DMS79 (cell line): ENCODE results near the gene LTBP2.

ENCODE experiments used
- DNase-seq: peaks from one replicate; lab custom pipeline; 2025; lab: John Stamatoyannopoulos, UW

Gene LTBP2

DNA sequence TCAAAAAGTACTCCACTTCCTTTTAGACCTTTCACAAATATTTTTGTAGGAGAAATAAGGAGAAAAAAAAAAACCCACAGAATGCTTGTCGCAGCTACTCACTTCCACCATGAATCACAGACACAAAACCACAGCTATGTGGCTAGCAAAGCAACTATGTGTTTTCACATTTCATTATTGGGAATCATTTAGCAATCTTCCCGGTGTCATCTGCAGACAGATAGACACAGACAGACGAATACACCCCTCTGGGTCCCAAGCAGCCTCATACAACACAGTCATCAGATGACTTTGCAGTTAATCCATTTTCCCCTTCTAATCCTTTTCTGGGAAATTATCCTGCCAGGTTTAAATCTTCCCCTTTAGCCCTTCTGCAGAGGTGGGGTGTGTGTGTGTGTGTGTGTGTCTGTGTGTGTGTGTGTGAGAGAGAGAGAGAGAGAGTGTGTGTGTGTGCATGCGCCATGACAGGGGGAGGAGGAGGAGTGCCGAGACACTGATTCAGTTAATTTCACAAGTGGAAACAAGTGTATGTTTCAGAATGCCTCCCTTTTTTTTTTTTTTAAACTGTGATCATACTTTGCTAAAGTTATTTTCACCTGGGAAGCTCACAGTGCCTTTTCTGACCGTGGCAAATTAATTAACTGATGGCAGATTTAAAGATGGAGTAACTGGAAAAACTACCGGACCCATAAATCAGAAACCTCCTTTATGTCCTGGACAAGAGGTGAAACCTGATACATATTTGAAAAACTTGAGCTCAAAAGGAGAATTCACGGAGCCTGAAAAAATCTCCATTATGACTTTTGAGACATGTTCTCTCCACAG lies 39.9 kb downstream of the LTBP2 start:
- DNase-seq: peak; percentile 62

DNA sequence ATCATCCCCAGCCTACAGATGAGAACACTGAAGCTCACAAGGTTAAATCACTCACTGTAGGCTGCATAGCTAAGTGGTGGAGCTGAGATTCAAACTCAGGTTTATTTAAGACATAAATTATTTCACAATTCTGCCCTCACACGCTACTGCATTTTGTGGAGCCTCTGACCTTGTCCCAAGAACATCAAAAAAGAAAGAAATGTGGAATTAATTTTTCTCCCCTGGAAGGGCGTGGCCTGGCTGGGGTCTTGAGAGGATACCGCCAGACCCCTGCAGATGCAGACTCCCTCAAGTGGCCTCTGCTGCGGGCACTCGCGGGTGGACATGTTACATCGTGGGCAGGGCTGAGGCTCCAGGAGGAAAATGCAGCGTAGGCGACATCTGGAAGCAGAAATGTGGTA lies 40.6 kb downstream of the LTBP2 start:
- no peak for DNase-seq

DNA sequence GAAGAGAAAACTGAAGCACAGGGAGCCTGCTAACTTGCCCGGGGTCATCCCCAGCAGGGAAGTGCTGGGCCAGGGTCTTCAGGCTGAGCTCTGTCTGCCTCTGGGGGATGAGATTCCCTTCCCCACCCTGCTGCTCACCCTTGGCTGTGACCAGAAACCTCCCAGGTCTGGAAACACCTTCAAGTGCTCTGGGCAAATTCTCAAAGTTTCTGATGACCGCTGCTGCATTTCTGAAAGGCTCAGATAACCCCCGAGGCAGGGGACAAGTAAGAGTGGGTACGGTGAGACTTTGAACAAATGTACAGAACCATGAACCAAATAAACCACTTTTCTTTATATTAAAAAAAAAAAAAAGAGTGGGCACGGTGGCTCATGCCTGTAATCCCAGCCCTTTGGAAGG lies 41.3 kb downstream of the LTBP2 start:
- DNase-seq: no peak

DNA sequence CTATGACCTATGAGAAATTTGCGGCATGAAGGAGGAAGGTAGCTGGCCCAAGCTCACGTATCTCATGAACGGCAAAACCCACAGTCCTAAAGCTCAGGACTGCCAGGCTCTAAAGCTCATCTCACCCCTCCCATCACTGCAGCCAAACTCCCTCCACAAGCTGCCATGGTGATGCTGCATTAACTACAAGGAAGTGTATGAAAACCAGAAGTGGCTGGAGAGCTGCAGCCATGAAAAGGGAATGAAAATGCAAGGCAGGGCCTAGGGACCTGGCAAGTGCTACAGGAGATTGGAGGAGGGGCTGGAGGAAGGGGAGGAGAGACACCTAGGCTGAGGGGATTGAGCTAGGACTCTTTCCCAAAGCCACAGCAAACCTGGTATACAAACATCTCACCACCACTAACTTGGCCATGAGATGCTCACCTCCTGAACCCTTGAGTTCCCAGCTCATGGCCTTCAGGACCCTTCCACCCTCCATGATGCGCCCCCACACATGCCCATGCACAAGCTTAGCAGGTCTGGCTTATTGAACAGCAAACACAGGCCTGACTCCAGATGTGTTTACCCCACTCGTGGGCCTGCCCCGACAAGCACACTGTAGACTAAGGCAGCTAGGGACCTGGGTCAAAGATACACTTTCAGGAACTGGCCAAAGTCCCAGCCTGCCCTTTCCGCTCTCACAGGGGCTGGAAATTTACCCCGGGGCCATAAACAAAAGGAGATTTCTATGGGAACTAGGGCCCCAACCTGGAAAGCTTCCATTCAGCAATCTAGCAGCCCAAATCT lies 42.0 kb downstream of the LTBP2 start:
- peak; percentile 34 for DNase-seq

DNA sequence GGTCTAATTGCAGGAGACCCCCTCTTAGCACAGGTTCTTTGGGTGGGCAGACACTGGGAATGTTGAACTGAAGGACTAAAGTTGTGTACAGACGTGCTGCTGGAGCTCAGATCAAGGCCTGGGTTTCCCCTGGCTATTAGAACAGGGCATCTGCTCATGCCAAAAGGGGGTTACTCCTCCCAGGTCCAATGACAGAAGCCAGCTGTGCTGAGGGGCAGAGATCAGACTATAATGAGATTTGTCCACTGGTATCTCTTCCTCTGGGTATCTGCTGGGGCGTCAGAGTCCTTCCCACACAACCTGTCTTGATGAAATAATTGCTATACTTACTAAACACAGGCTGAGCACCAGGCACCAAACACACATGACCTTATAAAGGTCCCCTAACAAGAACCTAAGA lies 42.6 kb downstream of the LTBP2 start:
- DNase-seq: no peak

DNA sequence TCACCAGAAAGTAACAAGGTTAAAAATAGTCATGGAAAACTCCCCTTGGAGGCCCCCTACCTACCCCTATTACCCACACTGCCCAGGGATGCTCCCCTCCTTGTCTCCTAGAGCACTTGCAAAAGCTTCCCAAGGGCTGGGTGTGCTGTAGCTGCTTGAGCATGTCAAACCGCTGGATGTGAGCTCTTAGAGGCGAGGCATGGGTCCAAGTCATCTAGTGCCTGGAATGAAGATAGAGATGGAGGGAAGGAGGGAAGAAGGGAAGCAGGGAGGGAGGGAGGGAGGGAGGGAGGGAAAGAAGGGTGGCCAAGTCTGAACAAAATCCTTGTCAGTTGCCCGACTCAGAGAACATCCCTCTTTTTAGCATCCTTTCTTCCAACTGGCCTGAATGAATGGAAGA lies 43.1 kb downstream of the LTBP2 start:
- no peak for DNase-seq

DNA sequence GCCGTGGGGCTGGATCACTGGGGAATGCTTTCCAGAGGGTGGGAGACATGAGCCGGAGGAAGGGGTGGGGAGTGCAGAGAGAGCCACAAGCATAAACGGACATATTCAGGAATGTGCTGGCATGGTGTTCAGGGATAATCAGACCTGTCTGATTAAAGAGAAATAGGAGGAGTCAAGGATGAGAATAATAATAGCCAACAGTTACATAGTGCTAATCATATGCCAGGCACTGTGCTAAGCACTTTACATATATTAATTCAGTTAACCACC lies 43.7 kb downstream of the LTBP2 start:
- DNase-seq: no peak

DNA sequence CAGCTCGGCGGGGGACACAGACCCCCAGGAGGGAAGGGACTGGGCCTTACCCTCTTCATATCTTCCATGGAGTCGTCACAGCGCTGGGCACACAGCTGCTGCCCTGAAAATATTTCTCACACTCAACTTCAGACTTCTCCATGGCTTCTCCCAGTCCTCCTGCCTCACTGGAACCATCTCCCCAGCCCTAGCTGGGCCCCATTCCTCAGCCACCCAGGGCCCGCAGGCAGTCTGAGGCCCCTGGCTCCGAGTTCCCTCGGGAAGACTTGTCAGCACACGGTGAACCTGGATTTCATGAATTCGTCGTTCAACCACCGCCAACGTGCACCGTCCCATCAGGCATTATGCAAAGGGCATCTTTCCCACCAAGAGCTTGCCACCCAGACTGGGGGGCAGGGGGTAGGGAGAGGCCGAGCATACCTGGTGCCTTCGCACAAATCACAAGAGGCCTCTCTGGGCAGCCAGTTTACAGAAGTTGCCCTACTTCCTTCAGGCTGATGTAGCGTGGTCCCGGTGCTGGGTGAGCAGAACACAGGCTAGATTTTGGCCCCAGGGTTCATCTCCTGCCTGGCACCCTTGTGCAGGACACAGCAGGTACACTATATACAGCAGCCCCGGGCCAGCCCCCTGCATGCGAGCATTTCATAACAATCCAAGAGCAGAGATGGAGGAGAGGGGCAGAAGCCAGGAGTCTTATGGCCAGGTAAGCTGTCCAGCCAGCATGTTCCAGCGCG lies 44.2 kb downstream of the LTBP2 start:
- no peak for DNase-seq

DNA sequence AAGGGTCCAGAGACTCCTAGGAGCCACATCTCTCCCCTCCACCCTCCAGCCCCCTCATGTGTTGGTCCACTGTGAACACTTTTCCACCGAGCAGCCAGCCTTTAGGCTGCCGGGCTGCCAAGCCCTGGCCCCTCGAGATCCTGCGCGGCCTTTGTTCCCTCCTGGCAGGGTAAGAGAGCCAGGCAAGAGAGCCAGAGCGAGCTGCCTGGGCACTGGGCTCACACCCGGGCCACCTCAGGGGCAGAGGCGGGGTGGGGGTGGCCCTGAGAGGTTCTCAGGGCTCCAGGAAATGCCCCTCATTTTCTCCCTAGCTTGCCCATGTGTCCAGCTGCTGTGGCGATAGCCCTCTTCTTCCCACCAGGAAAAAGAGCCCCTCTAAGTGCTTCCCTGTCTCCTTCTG lies 44.8 kb downstream of the LTBP2 start:
- DNase-seq: no peak

DNA sequence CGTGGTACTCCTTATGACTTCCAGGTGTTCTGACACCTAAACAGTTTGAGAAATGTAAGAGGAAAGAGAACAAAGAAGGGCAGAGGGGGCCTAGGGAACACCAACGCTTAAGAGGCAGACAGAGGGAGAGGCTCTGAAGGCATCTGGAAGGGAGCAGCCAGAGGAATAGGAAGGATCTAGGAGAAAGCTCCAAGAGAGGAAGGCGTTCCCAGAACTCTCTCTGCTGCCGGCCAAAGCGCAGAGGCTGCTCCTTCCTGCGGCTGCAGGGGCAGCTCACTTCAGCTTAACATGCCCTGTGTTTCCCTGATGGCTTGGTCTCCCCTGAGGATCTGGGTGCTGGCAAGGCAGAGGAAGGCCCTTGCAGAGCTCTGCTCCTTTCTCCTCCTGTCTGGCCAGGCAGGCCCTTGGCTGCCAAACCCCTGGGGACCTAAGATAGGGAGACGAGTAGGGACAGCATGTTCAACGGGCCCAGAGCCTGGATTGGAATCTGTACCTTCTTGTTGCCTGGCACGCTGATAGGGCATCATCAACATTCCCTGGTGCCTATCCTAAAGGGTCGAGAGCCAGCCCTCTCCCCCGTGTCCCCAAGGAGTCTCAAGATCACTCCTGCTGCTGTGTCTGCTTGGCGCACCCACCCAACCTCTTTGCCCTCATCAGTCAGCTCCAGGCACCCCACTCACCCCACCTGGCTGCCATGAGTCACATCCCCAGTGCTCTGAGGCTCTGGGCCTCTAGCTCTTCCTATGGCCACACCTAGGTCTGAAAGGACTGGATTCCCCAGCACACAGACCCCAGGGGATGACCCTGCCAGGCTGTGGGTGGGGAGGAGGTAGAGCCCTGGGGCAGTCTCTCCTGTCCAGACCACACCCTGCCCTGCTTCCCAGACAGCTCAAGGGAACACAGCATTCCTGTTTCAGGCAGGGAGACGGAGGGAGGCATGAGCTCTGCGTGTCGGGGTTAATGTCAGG lies 45.6 kb downstream of the LTBP2 start:
- no peak for DNase-seq

DNA sequence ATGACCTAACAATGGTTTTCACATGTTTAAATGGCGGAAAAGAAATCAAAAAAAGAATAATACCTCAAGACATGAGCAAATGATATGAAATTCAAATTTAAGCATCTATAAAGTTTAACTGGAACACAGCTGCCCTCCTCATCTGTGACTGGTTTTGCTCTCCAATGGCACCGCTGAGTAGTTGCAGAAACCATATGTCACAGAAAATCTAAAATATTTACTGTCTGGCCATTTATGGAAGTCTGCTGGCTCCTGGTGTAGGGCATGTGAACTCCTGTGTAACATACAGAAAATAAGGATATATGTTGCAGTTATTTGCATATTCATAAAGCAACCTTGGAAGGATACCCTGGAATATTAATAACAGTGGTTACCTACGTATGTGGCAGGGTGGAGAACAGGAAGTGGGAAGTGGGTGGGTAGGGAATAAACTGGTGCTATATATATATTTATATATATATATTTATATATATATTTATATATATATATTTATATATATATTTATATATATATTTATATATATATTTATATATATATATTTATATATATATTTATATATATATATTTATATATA lies 48.4 kb downstream of the LTBP2 start:
- DNase-seq: no peak

DNA sequence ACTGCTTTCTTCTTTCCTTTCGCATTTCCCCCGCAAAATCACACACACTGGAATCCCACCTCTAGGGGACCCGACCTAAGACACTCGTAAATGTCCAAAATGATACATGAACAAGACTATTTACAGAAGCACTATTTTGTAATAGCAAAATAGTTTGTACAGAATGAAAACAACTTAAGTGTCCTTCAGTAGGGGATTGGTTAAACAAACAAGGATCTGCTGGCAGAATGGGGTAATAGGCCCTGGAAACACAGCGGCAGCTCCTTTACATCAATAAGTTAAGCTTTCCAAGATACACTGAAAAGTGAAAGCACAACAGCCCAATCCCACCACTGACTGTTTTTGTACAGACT lies 48.8 kb downstream of the LTBP2 start:
- peak; percentile 56 for DNase-seq

DNA sequence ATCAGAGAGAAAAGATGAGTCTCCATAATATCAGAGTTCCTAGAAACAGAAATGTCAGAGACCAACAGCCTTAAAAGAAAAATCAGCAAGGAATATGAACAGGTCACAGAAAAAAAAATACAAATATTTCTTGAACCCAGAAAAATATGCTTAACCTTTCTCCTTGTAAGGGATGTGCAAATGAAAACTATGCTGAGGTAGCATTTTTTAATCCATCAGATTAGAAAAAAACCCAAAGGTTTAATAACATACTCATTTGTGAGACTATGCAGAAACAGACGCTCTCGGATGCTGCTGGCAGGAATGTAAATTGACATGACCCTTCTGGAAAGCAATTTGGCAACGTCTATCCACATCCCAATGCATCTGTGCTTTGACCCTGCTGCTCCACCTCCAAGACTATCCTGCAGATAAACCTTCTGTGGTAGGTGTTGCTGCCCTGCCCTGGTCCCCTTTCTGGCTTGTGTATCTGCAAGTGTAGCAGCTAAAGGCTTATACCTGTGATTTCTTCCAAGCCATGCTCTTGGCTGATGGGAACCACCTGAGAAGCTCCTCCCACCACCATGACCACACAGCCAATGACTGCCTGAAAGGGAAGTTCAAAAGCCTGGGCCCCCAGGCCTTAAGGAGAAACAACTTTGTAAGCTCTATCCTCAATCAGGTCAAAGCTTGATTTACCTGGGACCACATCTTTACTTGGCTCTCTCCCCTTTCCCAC lies 49.4 kb downstream of the LTBP2 start:
- DNase-seq: peak; percentile 56

DNA sequence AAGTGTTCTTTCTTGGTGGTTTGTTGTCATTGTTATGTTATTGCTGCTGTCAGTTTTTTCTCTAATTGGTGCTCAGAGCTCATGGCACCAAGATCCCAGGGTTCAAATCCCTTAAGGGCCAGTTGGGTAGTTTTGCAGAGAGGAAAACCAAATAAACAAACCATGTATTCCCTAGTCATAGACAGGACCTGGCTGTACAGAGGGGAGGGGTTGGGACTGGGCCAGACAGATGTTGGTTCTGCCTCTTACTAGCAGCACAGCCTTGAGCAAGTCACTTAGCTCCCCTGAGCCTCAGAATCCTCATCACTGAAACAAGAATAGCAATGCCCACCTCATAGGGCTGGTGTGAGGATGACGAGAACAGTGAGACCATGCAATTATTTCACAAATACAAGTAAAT lies 53.4 kb downstream of the LTBP2 start:
- DNase-seq: no peak

DNA sequence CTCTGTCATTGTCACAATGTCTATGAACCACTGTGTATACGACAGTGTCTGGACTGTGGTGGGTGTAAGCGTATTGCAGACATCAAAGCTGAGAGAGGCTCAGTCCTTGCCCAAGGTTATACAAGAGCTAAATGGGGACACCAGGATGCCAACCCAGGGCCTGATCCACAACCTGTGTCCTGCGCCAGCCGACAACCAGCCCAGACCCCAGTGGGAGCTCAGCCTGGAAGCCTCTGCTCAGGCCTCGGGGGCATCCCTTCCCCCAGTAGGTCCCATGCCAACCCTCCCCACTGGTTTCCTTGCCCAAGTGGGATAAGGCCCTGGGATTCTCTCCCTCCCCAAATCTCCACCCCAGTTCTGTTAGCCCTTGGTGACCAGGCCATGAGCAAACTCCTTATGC lies 54.3 kb downstream of the LTBP2 start:
- DNase-seq: no peak

DNA sequence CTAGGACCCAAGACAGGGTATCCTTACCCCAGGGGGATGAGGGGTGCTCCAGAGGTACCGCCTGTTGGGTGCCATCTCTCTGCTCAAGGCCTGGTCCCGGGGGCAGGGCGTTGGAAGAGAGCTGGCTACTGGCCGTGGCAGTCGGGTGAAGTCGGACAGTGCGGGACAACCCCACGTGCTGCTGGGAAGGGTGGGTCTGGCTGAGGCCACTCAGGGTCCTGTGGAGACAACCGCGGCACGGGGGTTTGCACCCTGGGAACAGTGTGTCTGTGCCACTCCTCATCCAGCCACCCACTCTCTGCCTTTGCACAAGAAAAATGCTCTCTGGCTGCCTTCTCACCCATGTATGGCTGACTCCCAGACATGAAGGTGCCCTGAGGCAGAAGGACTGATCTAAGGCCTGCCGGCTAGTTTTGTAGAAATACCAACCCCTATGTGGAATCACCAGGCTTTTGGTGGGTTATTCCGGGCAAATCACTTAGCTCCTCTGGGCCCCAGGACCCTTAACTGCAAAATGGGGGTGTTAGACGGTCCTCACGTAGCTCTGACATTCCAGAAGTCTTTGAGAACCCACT lies 56.5 kb downstream of the LTBP2 start:
- DNase-seq: no peak

DNA sequence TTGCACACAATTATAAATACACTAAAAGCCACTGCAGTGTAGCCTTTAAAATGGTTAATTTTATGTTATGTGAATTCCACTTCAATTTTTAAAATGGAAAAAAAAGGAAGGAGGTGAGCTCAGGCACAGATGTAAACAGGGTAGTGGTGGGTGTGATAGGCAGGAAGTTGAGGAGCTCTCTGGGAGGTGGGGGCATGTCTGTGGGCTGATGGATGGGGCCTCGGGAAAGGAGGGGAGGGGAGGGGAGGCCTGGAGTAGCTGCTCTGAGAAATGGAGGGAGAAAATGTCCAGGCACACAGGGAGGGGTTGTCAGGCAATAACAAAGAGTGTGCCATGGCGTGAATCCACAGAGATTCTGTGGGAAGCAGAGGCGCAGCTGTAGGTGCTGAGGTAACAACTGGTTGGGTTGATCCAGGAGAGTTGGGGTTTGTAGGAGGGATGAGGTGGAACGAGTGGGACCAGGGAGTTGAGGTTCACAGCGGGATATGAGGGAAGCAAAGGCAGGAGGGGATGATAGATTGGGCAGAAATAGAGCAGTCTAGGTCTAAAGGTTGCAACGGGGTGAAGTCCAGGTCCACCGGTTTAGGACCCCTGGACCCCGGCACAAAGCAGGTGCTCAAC lies 57.2 kb downstream of the LTBP2 start:
- DNase-seq: no peak

DNA sequence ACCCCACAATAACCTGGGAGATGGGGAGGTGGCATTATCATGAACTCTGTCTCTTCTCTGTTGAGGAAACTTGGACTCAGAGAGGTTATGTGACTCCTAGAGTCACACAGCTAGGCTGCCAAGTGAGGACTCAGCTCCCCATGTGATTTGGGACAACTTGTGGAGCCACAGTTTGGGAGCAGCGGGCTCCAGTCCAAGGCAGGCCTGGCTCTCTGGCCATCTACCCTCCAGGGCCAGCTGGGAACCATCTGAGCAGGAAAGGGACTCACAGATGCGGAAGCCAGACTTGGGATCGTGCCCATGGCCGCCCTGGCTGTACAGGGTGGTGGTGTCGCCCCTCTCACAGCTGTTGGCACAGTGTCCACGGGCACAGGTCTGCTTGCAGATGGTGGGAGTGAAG lies 59.4 kb downstream of the LTBP2 start:
- DNase-seq: no peak

DNA sequence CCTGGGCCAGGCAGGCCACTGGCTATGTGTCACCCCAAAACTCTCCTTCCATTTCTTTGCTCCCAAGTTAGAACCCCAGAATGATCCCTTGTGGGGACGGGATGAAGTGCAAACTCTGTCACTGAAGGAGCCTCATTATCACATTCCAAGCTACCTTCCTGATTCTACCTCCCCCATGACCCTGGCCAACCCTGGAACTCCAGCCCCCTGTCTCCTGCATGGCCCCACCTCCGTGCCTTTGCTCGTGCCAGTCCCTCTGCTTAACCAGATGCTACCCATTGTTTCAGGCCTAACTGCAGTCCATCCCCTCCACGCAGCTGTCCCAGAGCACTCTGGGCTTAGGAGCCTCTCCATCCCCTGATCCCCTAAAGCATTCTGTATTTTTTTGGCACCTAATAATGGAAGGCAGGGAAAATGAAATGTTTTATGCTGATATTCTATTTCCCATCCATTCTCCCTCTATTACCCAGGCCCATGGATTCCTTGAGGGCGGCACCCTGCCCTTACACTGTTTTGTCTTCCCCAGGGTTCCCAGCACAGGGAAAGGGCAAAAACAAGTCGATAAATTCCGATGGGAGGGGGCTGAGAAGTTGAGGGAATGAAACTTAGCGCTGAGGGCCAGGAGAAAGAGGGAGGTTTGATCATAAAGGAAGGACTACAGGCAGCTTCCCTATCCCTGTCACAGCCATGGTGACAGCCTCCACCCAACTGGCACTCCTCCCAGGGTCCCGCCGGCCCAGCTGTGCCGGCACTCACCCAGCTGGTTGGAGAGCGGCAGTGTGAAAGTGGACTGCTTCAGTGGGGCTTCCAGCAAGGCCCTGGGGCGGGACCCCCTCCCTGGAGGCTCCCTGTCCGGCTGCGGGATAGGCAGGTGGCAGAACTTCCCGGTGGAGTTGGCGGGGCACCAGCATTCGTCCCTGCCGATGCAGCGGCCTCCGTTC lies 60.3 kb downstream of the LTBP2 start:
- no peak for DNase-seq
